Measurements from ENCODE around the gene IGFL2.
A peak's percentile ranks its signal among the peaks of the same experiment; 100 is the strongest.
"Not testable (repeated sequence)": the region's sequence is repeated elsewhere in the genome, so short reads cannot be mapped to it uniquely, and the experiment has no call there.

The IGFL2 gene

DNA sequence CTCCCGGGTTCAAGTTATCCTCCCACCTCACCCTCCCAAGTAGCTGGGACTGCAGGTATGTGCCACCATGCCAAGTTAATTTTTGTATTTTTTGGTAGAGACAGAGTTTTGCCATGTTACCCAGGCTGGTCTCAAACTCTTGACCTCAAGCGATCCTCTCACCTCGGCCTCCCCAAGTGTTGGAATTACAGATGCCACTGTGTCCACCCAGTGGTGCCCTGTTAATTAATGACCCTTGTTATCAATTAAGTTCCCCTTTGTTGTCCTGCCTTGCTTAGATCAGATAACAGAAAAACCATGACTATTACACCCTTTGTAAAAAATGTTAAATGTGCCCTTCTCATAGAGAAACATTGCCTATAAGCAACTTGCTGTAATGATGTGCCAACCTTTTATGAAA is 47.1 kb downstream of the IGFL2 start:
- FAIRE-seq (no peak), DNase-seq (ENCODE audit: insufficient read length, low spot score) (no peak)
- TF ChIP-seq POLR2AphosphoS5 (IDR thresholded peaks at IDR 0.05; ENCODE audit: low read depth, low read length) (no peak), PAX5 (IDR thresholded peaks at IDR 0.05; ENCODE audit: insufficient read depth, low read length, severe bottlenecking) (no peak), POU2F2 (IDR thresholded peaks at IDR 0.05; ENCODE audit: low read depth, low read length) (no peak), POLR2A (IDR thresholded peaks at IDR 0.05; ENCODE audit: low read depth, low read length) (no peak), SPI1 (IDR thresholded peaks at IDR 0.05; ENCODE audit: low read depth, low read length) (no peak), TAF1 (IDR thresholded peaks at IDR 0.05; ENCODE audit: low read depth, low read length) (no peak)

DNA sequence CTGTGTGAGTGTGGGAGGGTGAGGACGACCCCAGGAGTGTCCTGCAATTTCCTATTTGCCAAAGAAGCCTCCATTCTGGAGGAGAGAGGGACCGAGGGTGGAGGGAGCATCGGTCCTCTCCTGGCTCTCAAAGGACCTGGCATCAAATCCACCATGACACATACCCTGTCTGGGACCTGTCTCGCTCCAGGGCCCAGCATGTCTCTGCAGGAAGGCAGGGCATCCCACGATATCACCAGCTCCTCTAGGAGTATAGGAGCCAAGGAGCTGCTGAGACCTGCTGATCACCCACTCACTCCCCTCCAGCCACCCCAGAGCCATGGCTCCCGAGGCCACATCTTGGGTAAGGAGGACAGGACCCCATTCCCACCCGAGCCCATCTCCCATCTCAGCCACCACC is 47.9 kb downstream of the IGFL2 start:
- FAIRE-seq = peak; percentile 16
- not testable (repeated sequence) for DNase-seq (ENCODE audit: insufficient read length, low spot score)

DNA sequence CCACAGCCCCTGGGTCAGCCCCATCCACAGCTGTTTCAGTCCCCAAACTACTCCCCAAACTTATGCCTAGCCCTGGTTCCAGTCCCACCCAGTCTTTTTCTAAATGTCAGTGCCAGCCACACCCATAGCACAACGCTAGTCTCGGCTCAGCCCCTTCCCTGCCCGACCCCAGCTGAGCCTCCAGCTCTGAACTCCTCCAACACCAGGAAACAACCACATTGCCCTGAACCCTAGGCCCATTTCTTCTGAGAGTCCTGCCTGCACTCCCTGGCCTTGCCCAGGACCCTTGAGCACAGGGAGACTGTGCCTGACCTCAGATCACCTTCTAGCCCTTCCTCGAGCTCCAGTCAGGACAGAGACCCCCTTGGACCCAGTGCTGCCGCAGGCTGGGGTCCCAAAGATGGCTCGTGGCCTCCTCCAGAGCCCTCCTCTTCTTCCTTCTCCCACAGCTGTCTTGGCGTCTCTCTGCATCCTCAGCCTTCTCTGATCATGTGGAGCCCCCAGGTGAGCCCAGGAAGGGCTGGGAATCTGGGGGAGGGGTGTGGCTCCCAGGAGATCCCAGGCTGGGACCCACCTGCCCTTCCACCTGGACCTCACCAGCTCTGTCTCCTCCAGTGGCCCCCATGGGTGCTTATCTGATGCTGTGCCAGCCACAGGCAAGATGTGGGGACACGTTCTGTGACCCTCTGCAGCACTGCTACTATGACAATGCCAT is 48.5 kb downstream of the IGFL2 start:
- no peak for FAIRE-seq
- TF ChIP-seq TAF1 (IDR thresholded peaks at IDR 0.05; ENCODE audit: low read depth, low read length) (no peak), POLR2A (IDR thresholded peaks at IDR 0.05; ENCODE audit: low read depth, low read length) (no peak), POLR2AphosphoS5 (IDR thresholded peaks at IDR 0.05; ENCODE audit: low read depth, low read length) (no peak), SPI1 (IDR thresholded peaks at IDR 0.05; ENCODE audit: low read depth, low read length) (no peak), POU2F2 (IDR thresholded peaks at IDR 0.05; ENCODE audit: low read depth, low read length) (no peak), PAX5 (IDR thresholded peaks at IDR 0.05; ENCODE audit: insufficient read depth, low read length, severe bottlenecking) (no peak)
- no peak for DNase-seq (ENCODE audit: insufficient read length, low spot score)

DNA sequence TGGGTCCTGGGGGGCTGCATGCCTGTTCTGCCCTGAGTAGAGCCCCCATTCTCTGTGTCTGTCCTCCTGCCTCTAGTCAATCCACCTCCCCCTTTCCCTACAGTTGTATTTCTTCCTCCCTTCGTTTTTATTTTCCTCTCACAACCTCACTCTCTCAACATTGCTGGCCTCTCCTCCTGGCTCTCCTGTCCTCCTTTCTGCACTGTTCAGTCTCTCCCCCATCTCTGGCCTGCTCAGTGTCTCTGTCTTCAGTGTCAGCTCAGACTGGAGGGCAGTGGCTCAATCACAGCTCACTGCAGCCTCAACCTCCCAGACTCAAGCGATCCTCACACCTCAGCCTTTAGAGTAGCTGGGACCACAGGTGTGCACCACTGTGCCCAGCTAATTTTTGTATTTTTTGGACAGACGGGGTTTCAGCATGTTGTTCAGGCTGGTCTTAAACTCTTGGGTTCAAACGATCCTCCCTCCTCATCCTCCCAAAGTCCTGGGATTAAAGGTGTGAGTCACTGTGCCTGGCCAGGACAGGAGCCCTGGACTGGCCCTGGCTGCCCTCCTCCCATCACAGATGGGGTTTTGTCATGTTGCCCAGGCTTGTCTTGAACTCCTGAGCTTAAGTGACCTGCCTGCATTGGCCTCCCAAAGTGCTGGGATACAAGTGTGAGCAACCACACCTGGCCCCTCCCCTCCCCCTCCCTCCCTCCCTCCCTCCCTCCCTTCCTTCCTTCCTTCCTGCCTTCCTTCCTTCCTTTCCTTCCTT is 49.5 kb downstream of the IGFL2 start:
- FAIRE-seq (no peak), DNase-seq (ENCODE audit: insufficient read length, low spot score) (no peak)
- no peak for TF ChIP-seq SPI1 (IDR thresholded peaks at IDR 0.05; ENCODE audit: low read depth, low read length)
- no peak for TF ChIP-seq POU2F2 (IDR thresholded peaks at IDR 0.05; ENCODE audit: low read depth, low read length)
- no peak for TF ChIP-seq PAX5 (IDR thresholded peaks at IDR 0.05; ENCODE audit: insufficient read depth, low read length, severe bottlenecking)
- TF ChIP-seq TAF1 (IDR thresholded peaks at IDR 0.05; ENCODE audit: low read depth, low read length) = no peak
- no peak for TF ChIP-seq POLR2A (IDR thresholded peaks at IDR 0.05; ENCODE audit: low read depth, low read length)
- TF ChIP-seq POLR2AphosphoS5 (IDR thresholded peaks at IDR 0.05; ENCODE audit: low read depth, low read length) = no peak

DNA sequence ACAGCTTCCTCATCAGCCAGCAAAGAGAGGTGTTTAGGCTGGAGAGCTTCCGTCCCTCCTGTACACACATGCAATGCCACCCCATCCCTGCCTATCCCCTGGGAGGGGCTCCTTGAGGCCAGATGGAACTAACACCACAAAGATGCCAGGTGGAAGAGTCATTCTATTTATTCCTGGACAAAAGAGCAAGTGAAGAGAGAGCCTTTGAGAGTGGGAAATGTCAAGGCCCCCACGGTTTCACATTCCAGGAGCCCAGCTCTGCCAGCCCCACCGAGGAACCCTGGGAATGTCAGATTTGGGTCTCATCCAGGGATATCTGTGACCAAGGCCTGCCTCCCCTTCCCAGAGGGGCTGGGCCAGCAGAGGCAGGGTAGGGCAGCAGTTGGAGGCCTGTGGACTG is 50.7 kb downstream of the IGFL2 start:
- TF ChIP-seq PAX5 (IDR thresholded peaks at IDR 0.05; ENCODE audit: insufficient read depth, low read length, severe bottlenecking) (no peak), SPI1 (IDR thresholded peaks at IDR 0.05; ENCODE audit: low read depth, low read length) (no peak), POU2F2 (IDR thresholded peaks at IDR 0.05; ENCODE audit: low read depth, low read length) (no peak), POLR2AphosphoS5 (IDR thresholded peaks at IDR 0.05; ENCODE audit: low read depth, low read length) (no peak), TAF1 (IDR thresholded peaks at IDR 0.05; ENCODE audit: low read depth, low read length) (no peak), POLR2A (IDR thresholded peaks at IDR 0.05; ENCODE audit: low read depth, low read length) (no peak)
- DNase-seq (ENCODE audit: insufficient read length, low spot score) (no peak), FAIRE-seq (no peak)

DNA sequence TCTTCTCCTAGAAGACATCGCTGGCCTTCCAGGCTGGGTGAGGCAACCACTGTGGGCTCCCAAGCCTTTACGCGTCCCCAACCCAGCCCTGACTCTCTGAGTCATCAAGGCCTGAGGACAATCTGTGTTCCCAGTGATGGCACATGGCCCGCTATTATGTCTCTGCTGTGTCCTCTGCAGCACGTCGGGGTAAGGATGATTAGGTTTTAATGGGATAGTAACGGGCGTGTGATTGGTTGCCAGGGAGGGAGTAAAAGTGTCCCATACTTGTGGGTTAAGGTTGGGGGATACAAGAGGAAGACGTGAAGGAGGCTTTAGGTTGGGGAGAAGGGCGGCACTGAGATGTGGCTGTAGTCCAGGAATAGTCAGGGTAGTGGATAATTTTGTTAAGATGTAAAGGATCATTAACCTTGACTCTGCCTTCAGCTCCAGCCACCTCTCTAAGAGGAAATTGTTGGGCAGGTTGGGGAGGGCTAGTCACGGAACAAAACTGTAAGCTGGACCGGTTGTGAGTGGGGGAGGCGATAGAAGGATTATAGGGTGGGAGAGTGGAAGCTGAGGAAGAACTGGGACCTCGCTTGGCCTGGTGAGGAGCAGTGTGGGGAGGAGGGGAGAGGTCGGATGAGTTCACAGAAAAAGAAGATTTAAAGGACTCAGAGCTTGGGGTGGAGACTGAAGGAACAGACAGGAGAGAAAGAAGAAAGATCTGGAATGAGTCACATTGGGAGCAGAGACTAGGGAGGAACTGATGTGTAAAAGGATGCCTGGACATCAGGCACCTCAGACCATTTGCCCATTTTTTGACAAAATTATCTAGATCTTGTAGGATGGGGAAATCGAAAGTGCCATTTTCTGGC is 53.6 kb downstream of the IGFL2 start:
- no peak for DNase-seq (ENCODE audit: insufficient read length, low spot score)
- TF ChIP-seq POLR2AphosphoS5 (IDR thresholded peaks at IDR 0.05; ENCODE audit: low read depth, low read length) (no peak), POU2F2 (IDR thresholded peaks at IDR 0.05; ENCODE audit: low read depth, low read length) (no peak), SPI1 (IDR thresholded peaks at IDR 0.05; ENCODE audit: low read depth, low read length) (no peak), POLR2A (IDR thresholded peaks at IDR 0.05; ENCODE audit: low read depth, low read length) (no peak), TAF1 (IDR thresholded peaks at IDR 0.05; ENCODE audit: low read depth, low read length) (no peak)
- no peak for FAIRE-seq

DNA sequence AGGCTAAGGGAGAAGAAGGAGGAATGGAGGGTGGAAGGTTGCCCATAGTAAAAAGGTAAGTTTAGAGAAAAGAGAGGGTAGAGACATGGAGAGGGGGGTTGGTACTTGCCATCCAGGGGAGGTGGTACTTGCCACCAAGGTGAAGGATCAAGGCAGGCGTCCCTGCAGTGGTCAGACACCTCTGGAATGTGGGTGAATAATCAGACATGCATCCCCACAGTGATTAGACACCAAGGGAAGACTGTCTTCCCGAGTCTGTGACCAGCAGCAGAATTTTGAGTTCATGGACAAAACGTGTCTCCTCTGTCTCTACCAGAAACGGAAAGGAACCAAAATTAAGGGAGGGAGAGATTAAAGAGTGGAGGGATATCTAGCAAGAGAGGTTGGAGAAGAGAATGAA is 54.4 kb downstream of the IGFL2 start:
- FAIRE-seq = no peak
- DNase-seq (ENCODE audit: insufficient read length, low spot score) = no peak
- TF ChIP-seq POLR2AphosphoS5 (IDR thresholded peaks at IDR 0.05; ENCODE audit: low read depth, low read length) (no peak), POU2F2 (IDR thresholded peaks at IDR 0.05; ENCODE audit: low read depth, low read length) (no peak), PAX5 (IDR thresholded peaks at IDR 0.05; ENCODE audit: insufficient read depth, low read length, severe bottlenecking) (no peak), TAF1 (IDR thresholded peaks at IDR 0.05; ENCODE audit: low read depth, low read length) (no peak), SPI1 (IDR thresholded peaks at IDR 0.05; ENCODE audit: low read depth, low read length) (no peak), POLR2A (IDR thresholded peaks at IDR 0.05; ENCODE audit: low read depth, low read length) (no peak)

DNA sequence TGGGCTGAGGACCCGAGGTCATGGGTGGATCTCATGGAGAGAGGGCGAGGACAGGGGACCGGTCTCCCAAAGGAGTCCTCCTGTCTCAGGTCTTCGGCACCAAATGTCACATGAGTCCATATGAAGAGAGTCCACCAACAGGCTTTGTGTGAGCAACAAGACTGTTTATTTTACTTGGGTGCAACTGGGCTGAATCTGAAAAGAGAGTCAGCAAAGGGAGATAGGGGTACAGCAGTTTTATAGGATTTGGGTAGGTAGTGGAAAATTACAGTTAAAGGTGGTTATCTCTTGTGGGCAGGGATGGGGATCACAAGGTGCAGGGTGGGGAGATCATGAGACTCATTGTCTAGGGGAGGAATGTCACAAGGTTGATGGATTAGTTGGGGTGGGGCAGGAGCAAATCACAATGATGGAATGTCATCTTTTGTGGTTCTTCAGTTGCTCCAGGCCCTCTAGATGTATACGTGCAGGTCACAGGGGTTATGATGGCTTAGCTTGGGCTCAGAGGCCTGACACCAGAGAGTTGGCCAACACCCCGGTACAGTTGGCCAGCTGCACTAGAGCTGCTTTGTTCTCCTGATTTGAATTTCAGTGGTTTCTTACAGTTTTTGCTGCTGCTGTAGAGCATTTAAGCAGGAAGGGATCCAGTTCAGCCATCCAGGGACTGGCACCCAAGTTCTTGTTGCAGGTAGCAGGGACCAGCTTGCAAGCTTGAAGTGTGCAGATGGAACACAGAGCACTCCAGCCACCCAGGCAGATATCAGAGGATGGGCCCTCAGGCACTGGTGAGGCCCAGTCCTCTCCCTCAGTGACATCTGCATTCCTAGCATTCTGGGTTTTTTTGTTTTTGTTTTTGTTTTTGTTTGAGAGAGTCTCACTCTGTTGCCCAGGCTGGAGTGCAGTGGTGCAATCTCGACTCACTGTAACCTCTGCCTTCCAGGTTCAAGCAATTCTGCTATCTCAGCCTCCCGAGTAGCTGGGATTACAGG is 55.1 kb downstream of the IGFL2 start:
- no peak for DNase-seq (ENCODE audit: insufficient read length, low spot score)
- FAIRE-seq = no peak
- TF ChIP-seq POLR2A (IDR thresholded peaks at IDR 0.05; ENCODE audit: low read depth, low read length) (no peak), PAX5 (IDR thresholded peaks at IDR 0.05; ENCODE audit: insufficient read depth, low read length, severe bottlenecking) (no peak), SPI1 (IDR thresholded peaks at IDR 0.05; ENCODE audit: low read depth, low read length) (no peak)

All from GM12891 (cell line).